K562 (cell line): Measurements from ENCODE around the gene KLHL22. TPM values are rescaled to one million over a fixed set of nuclear protein-coding genes. Genes with fewer than 3 reads are reported as not detected.

Source experiments
- ASH1L ChIP-seq: fragments of 450-650 bp; IDR thresholded peaks from 2 replicates; pipeline ENCODE4 v1.6.1; 2018; ENCODE audit warnings: borderline replicate concordance, mild to moderate bottlenecking, low read depth; ENCODE audit not compliant: partially characterized antibody
- ATF2 ChIP-seq: sonication (generic); formaldehyde crosslinking; IDR thresholded peaks from 2 replicates; pipeline ENCODE4 v1.8.1; 2022; ENCODE audit warnings: missing genetic modification reagents
- EP300 ChIP-seq: IDR thresholded peaks from 2 replicates; pipeline ENCODE4 v1.6.1; 2012; ENCODE audit warnings: low read length, improper control_type of control experiment
- HDAC1 ChIP-seq, 2 experiments: fragments of 450-650 bp; IDR thresholded peaks; 2 replicates each; pipeline ENCODE4 v1.6.1; 2016 to 2017; ENCODE audit warnings: inconsistent platforms in 1 of 2, mild to moderate bottlenecking in 1 of 2, moderate library complexity in 1 of 2
- HDGF ChIP-seq: fragments of 450-650 bp; IDR thresholded peaks from 2 replicates; pipeline ENCODE4 v1.6.1; 2016
- HMGXB4 ChIP-seq: sonication (generic); formaldehyde crosslinking; IDR thresholded peaks from 2 replicates; pipeline ENCODE4 v1.8.1; 2023; ENCODE audit warnings: mild to moderate bottlenecking, missing genetic modification reagents
- LCOR ChIP-seq: sonication (generic); formaldehyde crosslinking; IDR thresholded peaks from 2 replicates; pipeline ENCODE4 v1.8.0; 2022; ENCODE audit warnings: mild to moderate bottlenecking, missing genetic modification reagents
- MECOM ChIP-seq: fragments of 250-450 bp; sonication (Bioruptor Pico); IDR thresholded peaks from 2 replicates; pipeline ENCODE4 v1.8.0; 2022; ENCODE audit warnings: inconsistent platforms
- NR4A1 ChIP-seq, 2 experiments: fragments of 250-450 bp in 1 of 2; fragments of 450-650 bp in 1 of 2; sonication (Bioruptor Pico) in 1 of 2; IDR thresholded peaks; 2 replicates each; pipeline versions ENCODE4 v1.4.0 to v1.6.1; 2016 to 2020; ENCODE audit warnings: mild to moderate bottlenecking in 2 of 2, missing compliant biosample characterization in 1 of 2, missing genetic modification characterization in 1 of 2, moderate library complexity in 1 of 2
- RUNX1 ChIP-seq: sonication (generic); IDR thresholded peaks from 2 replicates; pipeline ENCODE4 v1.6.1; 2016; ENCODE audit warnings: antibody characterized with exemption, low read depth
- ZBTB5 ChIP-seq: fragments of 450-650 bp; IDR thresholded peaks from 2 replicates; pipeline ENCODE4 v1.6.1; 2017; ENCODE audit warnings: antibody characterized with exemption
- ZNF124 ChIP-seq: sonication (generic); formaldehyde crosslinking; IDR thresholded peaks from 2 replicates; pipeline ENCODE4 v1.8.1; 2022; ENCODE audit warnings: missing genetic modification reagents
- ZNF347 ChIP-seq: fragments of 450-650 bp; formaldehyde crosslinking; IDR thresholded peaks from 2 replicates; pipeline ENCODE4 v1.4.0; 2020; ENCODE audit warnings: low read depth, mild to moderate bottlenecking, moderate library complexity
- polyA plus RNA-seq, 8 experiments: library from polyadenylated mRNA; depleted of rRNA in 4 of 8; stranded (reverse) in 5 of 8; unstranded in 3 of 8; fragments of >200 nt; fragmentation: Nextera tagmentation in 2 of 8; fragmentation: Illumina TruSeq in 1 of 8; extraction: Ambion mirVana in 2 of 8; extraction: Trizol in 1 of 8; gene quantifications; 2 replicates each; pipeline versions ENCODE4 v1.2.1 to v1.2.3, GENCODE V29; 2011 to 2014; ENCODE audit warnings: inconsistent platforms in 1 of 8, missing spikeins in 1 of 8
- total RNA-seq, 7 experiments: library from RNA; depleted of rRNA in 6 of 7; stranded (reverse); fragments of >200 nt in 6 of 7; fragmentation: Illumina TruSeq in 2 of 7; extraction: Trizol in 2 of 7; gene quantifications; 2 replicates each; pipeline versions ENCODE4 v1.2.1 to v1.2.3, GENCODE V29; 2011 to 2021; ENCODE audit warnings: low replicate concordance in 1 of 7
- TF ChIP-seq, protein P1 (sequence below), 3 experiments: fragments of 200-800 bp in 1 of 3; fragments of 250-450 bp in 1 of 3; fragments of 450-650 bp in 1 of 3; sonication (Bioruptor Pico) in 1 of 3; sonication (Bioruptor generic) in 1 of 3; formaldehyde crosslinking in 1 of 3; IDR thresholded peaks; 2 replicates each; pipeline versions ENCODE4 v1.6.1 to v1.8.0; 2016 to 2022; ENCODE audit warnings: mild to moderate bottlenecking in 2 of 3, missing genetic modification characterization in 2 of 3, missing compliant biosample characterization in 1 of 3, moderate library complexity in 1 of 3
- TF ChIP-seq, protein P2 (sequence below): sonication (generic); formaldehyde crosslinking; IDR thresholded peaks from 2 replicates; pipeline ENCODE4 v1.8.0; 2022; ENCODE audit warnings: mild to moderate bottlenecking, low read depth, missing genetic modification reagents

The KLHL22 gene
- total and polyA plus RNA-seq, 9 of the 15 experiments (the other 6 are each of a cell fraction or from before 2014, with no cell fraction given): 1.3 to 25.6 (median 15.2) TPM

GRCh38 chr22:20509344-20510047, 13.9 kb upstream of the KLHL22 start (continued):
- TF ChIP-seq EP300 (peak; percentile 75; the same call in 1 of the 2 replicates), MECOM (no peak), ZNF124 (CRISPR knock-in tag) (no peak), RUNX1 (no peak), ZBTB5 (no peak), HDAC1 (IDR thresholded peaks at IDR 0.05) (no peak), ATF2 (CRISPR knock-in tag) (no peak), HMGXB4 (CRISPR knock-in tag) (no peak), ASH1L (no peak), LCOR (CRISPR knock-in tag) (no peak), ZNF347 (CRISPR knock-in tag) (no peak), NR4A1 (CRISPR knock-in tag; IDR thresholded peaks at IDR 0.05) (no peak), NR4A1 (tag; IDR thresholded peaks at IDR 0.05) (no peak), HDGF (no peak)
- TF ChIP-seq, protein P1, sequence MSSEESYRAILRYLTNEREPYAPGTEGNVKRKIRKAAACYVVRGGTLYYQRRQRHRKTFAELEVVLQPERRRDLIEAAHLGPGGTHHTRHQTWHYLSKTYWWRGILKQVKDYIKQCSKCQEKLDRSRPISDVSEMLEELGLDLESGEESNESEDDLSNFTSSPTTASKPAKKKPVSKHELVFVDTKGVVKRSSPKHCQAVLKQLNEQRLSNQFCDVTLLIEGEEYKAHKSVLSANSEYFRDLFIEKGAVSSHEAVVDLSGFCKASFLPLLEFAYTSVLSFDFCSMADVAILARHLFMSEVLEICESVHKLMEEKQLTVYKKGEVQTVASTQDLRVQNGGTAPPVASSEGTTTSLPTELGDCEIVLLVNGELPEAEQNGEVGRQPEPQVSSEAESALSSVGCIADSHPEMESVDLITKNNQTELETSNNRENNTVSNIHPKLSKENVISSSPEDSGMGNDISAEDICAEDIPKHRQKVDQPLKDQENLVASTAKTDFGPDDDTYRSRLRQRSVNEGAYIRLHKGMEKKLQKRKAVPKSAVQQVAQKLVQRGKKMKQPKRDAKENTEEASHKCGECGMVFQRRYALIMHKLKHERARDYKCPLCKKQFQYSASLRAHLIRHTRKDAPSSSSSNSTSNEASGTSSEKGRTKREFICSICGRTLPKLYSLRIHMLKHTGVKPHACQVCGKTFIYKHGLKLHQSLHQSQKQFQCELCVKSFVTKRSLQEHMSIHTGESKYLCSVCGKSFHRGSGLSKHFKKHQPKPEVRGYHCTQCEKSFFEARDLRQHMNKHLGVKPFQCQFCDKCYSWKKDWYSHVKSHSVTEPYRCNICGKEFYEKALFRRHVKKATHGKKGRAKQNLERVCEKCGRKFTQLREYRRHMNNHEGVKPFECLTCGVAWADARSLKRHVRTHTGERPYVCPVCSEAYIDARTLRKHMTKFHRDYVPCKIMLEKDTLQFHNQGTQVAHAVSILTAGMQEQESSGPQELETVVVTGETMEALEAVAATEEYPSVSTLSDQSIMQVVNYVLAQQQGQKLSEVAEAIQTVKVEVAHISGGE (CRISPR knock-in tag; IDR thresholded peaks at IDR 0.05): no peak
- TF ChIP-seq, protein P2, sequence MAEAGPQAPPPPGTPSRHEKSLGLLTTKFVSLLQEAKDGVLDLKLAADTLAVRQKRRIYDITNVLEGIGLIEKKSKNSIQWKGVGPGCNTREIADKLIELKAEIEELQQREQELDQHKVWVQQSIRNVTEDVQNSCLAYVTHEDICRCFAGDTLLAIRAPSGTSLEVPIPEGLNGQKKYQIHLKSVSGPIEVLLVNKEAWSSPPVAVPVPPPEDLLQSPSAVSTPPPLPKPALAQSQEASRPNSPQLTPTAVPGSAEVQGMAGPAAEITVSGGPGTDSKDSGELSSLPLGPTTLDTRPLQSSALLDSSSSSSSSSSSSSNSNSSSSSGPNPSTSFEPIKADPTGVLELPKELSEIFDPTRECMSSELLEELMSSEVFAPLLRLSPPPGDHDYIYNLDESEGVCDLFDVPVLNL: no peak; the same call in 1 of the 2 replicates
